Stimulated activated memory B cell treated with anti-CD40 and anti-IgM and Interleukin-4, amounts not matched to agents 10 μg/mL and 1 μg/mL and 100 μg/mL, for 72 hours (primary cell): ENCODE measurements around the gene SLC23A2.
"Not testable (repeated sequence)": the region's sequence is repeated elsewhere in the genome, so short reads cannot be mapped to it uniquely, and the experiment has no call there.

Experiments used
- ATAC-seq: fragments of 150-1000 bp; cut with Tn5 transposase; 2 replicates; pipeline ENCODE4 v1.10.0; 2021
- H3K27ac Mint-ChIP-seq: one replicate; pipeline ENCODE4 v1.8.0; 2022; ENCODE audit warnings: mild to moderate bottlenecking, mixed read lengths
- H3K27me3 Mint-ChIP-seq: one replicate; pipeline ENCODE4 v1.8.0; 2022; ENCODE audit warnings: mixed read lengths
- H3K36me3 Mint-ChIP-seq: one replicate; pipeline ENCODE4 v1.8.0; 2022; ENCODE audit warnings: mixed read lengths
- H3K4me1 Mint-ChIP-seq: one replicate; pipeline ENCODE4 v1.8.0; 2022; ENCODE audit warnings: mixed read lengths
- H3K4me3 Mint-ChIP-seq: one replicate; pipeline ENCODE4 v1.8.0; 2022; ENCODE audit warnings: mild to moderate bottlenecking, moderate library complexity, mixed read lengths
- H3K9me3 Mint-ChIP-seq: one replicate; pipeline ENCODE4 v1.8.0; 2022; ENCODE audit warnings: mixed read lengths

The SLC23A2 gene

DNA sequence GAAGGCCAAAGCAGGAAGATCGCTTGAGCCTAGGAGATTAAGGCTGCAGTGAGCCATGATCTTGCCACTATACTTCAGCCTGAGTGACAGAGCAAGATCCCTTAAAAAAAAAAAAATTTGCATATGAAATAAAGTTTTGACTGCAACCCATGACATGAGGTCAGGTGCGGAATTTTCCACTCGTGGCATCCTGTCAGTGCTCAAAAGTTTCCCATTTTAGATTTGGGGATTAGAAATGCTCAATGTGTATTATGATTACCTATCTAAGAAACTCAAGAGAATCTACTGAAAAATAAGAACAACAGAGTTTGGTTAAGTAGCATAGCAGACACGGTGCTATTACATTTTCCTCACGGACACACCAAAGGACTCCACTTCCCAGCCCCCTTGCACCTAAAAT lies 11.7 kb downstream of the SLC23A2 start:
- peak; percentile 77 for ATAC-seq
- Mint-ChIP-seq H3K9me3 (no peaks in the 10 kb centered on the region), H3K27me3 (no peaks in the 10 kb centered on the region), H3K4me3 (peak overlapping the region; percentile 68), H3K4me1 (peaks cover 92% of the 10 kb centered on the region), H3K36me3 (peaks cover 11% of the 10 kb centered on the region), H3K27ac (peak overlapping the region; percentile 94)

GRCh38 chr20:4987130-4987529 lies 14.2 kb downstream of the SLC23A2 start:
- peak overlapping the region; percentile 94 for H3K27ac Mint-ChIP-seq
- no peaks in the 10 kb centered on the region for H3K9me3 Mint-ChIP-seq
- peaks cover 97% of the 10 kb centered on the region for H3K4me1 Mint-ChIP-seq
- peak; percentile 66 for ATAC-seq
- H3K4me3 Mint-ChIP-seq, result peak overlapping the region; percentile 74
- H3K36me3 Mint-ChIP-seq, result peaks cover 26% of the 10 kb centered on the region
- no peaks in the 10 kb centered on the region for H3K27me3 Mint-ChIP-seq

GRCh38 chr20:4985658-4986057 lies 15.7 kb downstream of the SLC23A2 start:
- Mint-ChIP-seq H3K36me3 (peaks cover 21% of the 10 kb centered on the region), H3K9me3 (no peaks in the 10 kb centered on the region), H3K27ac (peak overlapping the region; percentile 94), H3K4me3 (peak overlapping the region; percentile 74), H3K4me1 (peaks cover 94% of the 10 kb centered on the region), H3K27me3 (no peaks in the 10 kb centered on the region)
- peak; percentile 75 for ATAC-seq

- ATAC-seq, result no peak
- Mint-ChIP-seq H3K27me3 (no peaks in the 10 kb centered on the region), H3K27ac (peak overlapping the region; percentile 94), H3K9me3 (no peaks in the 10 kb centered on the region), H3K36me3 (peaks cover 21% of the 10 kb centered on the region), H3K4me3 (no peak overlapping the region), H3K4me1 (peaks cover 85% of the 10 kb centered on the region)
Observed at GRCh38 chr20:4982281-4982680, 19.0 kb downstream of the SLC23A2 start.

DNA sequence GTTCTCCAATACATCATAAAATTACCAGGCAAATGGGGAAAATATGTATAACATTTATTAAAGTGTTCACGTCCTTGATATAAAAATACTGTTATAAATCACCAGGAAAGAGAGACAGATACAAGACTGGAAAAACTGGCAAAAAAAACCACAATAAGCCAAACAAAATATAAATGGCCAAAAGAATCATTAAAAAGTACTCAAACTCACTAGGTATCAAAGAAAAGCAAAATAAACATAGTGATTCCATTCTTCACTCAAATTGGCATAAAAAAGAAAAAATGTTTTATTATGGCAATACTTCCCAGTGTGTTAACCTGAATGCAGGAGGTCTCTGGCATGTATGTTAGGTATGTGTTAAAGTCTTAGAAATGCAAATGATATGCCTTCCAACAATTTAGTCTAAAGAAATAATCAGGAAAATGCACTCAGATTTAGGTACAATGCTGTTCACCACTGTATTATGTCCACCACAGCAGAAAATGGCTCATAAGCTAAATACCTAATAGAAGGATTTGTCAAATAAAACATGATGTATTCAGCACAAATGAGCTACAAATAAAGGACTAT lies 21.4 kb downstream of the SLC23A2 start:
- Mint-ChIP-seq H3K27ac (peak overlapping the region; percentile 94), H3K4me3 (no peak overlapping the region), H3K36me3 (peaks cover 21% of the 10 kb centered on the region), H3K27me3 (no peaks in the 10 kb centered on the region), H3K9me3 (no peaks in the 10 kb centered on the region), H3K4me1 (peaks cover 77% of the 10 kb centered on the region)
- no peak for ATAC-seq

DNA sequence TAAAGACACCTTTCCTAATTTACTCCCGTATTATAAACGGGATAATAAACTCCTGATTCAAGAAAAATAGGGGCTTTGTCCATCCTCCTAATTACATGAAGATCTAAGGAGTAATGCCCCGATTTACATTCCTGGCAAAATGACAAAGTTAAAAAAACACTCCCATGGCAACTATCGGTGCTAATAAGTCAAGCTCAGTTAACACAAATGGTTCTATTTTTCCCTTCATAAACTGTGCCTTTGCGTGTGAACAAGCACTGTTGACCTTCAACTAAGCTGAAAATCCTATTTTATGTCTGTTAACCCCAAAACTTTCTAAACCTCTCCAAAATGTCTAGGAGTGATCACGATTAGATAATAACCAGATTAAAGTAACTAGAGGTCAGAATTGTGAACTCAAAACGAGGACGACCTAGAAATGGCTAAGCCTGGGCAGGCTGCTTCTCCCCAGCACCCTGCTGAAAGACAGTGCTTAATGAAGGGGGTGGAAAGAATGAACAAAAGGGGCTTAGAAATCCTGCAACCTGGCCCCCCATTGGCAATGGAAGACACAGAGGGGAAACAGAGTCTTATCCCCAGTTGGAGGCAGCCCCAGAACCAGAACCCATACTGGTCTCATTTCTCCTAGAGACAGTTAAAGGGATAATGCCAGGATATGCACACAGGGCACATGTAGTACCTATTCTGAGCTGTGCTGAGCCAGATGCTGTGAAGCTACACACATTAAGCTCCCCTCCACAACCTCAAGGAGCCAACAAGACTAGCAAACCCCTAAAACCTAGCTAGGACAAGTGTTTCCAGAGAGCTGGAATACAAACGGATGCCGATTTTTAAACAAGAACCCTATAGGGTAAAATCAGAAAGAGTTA lies 23.0 kb downstream of the SLC23A2 start:
- peak overlapping the region; percentile 75 for H3K27ac Mint-ChIP-seq
- peaks cover 72% of the 10 kb centered on the region for H3K4me1 Mint-ChIP-seq
- H3K27me3 Mint-ChIP-seq, result no peaks in the 10 kb centered on the region
- H3K36me3 Mint-ChIP-seq, result peaks cover 15% of the 10 kb centered on the region
- no peak overlapping the region for H3K4me3 Mint-ChIP-seq
- ATAC-seq, result no peak
- no peaks in the 10 kb centered on the region for H3K9me3 Mint-ChIP-seq

- H3K9me3 Mint-ChIP-seq, H3K27me3 Mint-ChIP-seq, ATAC-seq, H3K36me3 Mint-ChIP-seq: not testable (repeated sequence)
- Mint-ChIP-seq H3K4me3 (peak overlapping the region; percentile 57), H3K27ac (peak overlapping the region; percentile 96), H3K4me1 (peaks cover 62% of the 10 kb centered on the region)
Observed at GRCh38 chr20:4976014-4976413, 25.3 kb downstream of the SLC23A2 start.

DNA sequence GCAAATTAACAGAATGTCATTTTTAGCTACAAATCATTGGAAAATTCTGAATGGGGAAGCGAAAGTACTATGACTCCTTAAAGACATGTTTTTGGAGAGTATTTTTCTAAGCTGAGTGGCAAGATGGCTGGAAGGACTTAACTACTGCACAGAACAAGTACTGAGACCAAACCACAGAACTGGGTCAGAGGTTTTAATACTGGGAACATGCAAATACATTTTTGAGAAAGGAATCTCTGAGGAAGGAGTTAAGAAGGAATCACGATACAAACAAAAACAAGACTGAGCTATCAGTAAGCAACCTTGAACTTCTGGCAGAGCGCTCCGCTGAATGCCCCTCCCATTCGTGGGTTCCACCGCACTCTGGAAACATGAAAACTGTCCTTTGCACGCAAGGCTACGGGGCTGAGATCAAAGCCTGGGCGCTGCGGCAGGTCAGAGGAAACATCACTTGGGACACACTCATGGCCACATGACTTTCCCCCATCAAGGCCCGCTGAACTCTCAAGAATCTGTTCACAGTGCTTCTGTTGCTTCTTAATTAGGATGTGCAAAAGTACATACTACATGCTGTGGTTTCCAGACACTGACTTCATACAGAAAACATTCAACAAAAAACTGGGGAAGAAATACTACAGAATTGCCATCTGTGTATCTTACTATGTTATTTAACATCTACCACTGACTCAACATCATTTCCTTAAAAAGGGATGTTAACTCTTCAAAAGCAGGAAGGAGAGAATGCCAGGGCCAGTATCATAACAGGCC lies 27.8 kb downstream of the SLC23A2 start:
- Mint-ChIP-seq H3K27me3 (no peaks in the 10 kb centered on the region), H3K4me1 (peaks cover 50% of the 10 kb centered on the region), H3K9me3 (no peaks in the 10 kb centered on the region), H3K36me3 (peaks cover 17% of the 10 kb centered on the region), H3K4me3 (peak overlapping the region; percentile 71), H3K27ac (peak overlapping the region; percentile 96)
- peak; percentile 97 for ATAC-seq

GRCh38 chr20:4972506-4973251 lies 28.6 kb downstream of the SLC23A2 start:
- Mint-ChIP-seq H3K4me1 (peaks cover 51% of the 10 kb centered on the region), H3K4me3 (peak overlapping the region; percentile 71), H3K27ac (peak overlapping the region; percentile 96), H3K36me3 (peaks cover 26% of the 10 kb centered on the region), H3K9me3 (no peaks in the 10 kb centered on the region), H3K27me3 (no peaks in the 10 kb centered on the region)
- peak; percentile 50 for ATAC-seq

GRCh38 chr20:4971064-4971463 lies 30.2 kb downstream of the SLC23A2 start:
- no peaks in the 10 kb centered on the region for H3K9me3 Mint-ChIP-seq

GRCh38 chr20:4967752-4968477 lies 33.4 kb downstream of the SLC23A2 start:
- H3K36me3 Mint-ChIP-seq, result peaks cover 57% of the 10 kb centered on the region
- no peak for ATAC-seq
- H3K9me3 Mint-ChIP-seq, result no peaks in the 10 kb centered on the region
- H3K27ac Mint-ChIP-seq, result peak overlapping the region; percentile 62
- H3K4me3 Mint-ChIP-seq, result no peak overlapping the region
- H3K4me1 Mint-ChIP-seq, result peaks cover 53% of the 10 kb centered on the region
- no peaks in the 10 kb centered on the region for H3K27me3 Mint-ChIP-seq

More at GRCh38 chr20:4971064-4971463, 30.2 kb downstream of the SLC23A2 start:
- peak overlapping the region; percentile 64 for H3K27ac Mint-ChIP-seq
- H3K36me3 Mint-ChIP-seq, result peaks cover 38% of the 10 kb centered on the region
- no peak overlapping the region for H3K4me3 Mint-ChIP-seq
- no peak for ATAC-seq
- H3K4me1 Mint-ChIP-seq, result peaks cover 60% of the 10 kb centered on the region
- no peaks in the 10 kb centered on the region for H3K27me3 Mint-ChIP-seq

DNA sequence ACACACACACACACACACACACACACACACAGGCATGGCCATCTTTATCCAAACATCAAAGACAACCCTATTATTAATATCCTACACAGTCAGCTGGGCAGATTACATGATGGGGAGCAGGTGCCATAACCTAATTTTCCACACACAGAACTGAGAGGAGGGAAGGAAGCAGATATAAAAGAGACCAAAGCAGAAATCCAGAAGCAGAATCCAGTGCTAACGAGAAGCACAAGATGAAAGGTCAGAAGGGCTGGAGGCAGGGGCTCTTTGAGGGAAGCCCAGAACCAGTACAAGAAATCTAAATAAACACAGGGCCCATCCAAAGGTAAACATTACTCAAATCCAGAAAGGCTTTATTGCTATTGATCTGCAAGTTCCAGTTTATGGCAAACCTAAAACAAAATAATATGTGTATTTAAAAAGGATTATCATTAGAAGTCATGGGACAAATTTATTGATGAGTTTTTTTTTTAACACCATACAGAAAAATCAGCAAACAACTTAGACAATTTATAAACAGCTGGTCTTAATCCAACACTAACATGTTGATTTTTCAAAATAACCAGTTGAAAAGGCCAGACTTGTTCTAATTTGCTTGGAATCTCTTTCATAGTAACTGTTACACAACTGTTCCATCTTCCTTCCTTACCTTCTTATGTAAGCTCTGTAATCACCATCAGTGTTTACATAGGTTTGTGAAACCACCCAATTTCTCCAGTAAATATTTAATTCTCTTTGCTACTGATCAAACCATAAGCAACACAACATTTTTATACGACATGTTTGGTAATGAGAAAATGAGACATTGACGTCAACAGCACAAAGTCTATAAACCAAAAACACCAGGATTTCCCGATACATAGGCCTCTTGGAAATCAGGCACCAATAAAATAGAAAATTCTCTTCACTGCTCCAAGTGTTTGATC lies 34.2 kb downstream of the SLC23A2 start:
- H3K27ac Mint-ChIP-seq, result peak overlapping the region; percentile 62
- no peak for ATAC-seq
- H3K36me3 Mint-ChIP-seq, result peaks cover 62% of the 10 kb centered on the region
- H3K4me1 Mint-ChIP-seq, result peaks cover 56% of the 10 kb centered on the region
- no peak overlapping the region for H3K4me3 Mint-ChIP-seq
- H3K27me3 Mint-ChIP-seq, result no peaks in the 10 kb centered on the region
- H3K9me3 Mint-ChIP-seq, result no peaks in the 10 kb centered on the region

DNA sequence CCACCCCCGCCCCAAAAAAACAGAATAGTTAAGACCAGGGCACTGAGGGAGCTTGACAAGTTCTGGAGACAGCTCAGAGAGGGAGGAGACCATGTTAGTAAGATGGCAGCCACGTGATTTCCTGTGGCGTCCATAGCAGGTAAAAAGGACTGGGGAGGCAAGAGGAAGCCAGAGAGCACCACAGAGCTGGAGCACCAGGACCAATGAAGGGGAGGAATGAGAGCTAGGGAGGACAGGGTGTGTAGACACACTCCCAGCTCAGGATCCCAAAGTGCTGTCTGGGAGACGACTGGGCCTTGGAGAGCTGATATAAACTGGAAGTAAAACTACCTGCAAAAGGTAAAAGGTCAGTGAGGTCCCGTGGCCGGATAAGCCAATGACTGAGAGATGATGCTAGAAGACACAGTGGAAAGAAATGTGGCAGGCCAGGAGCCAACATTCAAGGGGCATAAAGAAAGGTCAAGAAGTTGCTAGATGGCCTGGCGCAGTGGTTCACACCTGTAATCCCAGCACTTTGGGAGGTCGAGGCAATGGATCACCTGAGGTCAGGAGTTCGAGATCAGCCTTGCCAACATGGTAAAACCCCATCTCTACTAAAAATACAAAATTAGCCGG lies 39.0 kb downstream of the SLC23A2 start:
- peaks cover 53% of the 10 kb centered on the region for H3K36me3 Mint-ChIP-seq
- peak overlapping the region; percentile 44 for H3K4me3 Mint-ChIP-seq
- H3K4me1 Mint-ChIP-seq, result peaks cover 61% of the 10 kb centered on the region
- peak; percentile 57 for ATAC-seq
- H3K27ac Mint-ChIP-seq, result peak overlapping the region; percentile 83
- H3K27me3 Mint-ChIP-seq, result no peaks in the 10 kb centered on the region
- no peaks in the 10 kb centered on the region for H3K9me3 Mint-ChIP-seq
